GM12878 (cell line): Measurements from ENCODE around the gene ACP3. TPM values are rescaled to one million over a fixed set of nuclear protein-coding genes. Genes with fewer than 3 reads are reported as not detected.

Source experiments
- ATAC-seq: fragments of 200-7000 bp; cut with Tn5 transposase; 3 replicates; pipeline ENCODE4 v1.9.1; 2020; ENCODE audit warnings: mild to moderate bottlenecking, moderate library complexity
- BruUV-seq: library from RNA; stranded (reverse); fragments of 400-500 nt; replicated peaks from 2 replicates; lab custom pipeline; 2021; lab: Mats Ljungman, UMichigan
- CTCF ChIA-PET: fragments of 300-600 bp; sonication (Branson Sonifier 250); formaldehyde crosslinking; extraction: SDS; loops from one replicate; lab custom pipeline; 2021; ENCODE audit warnings: inconsistent platforms; lab: Yijun Ruan, JAX
- POLR2A ChIA-PET: fragments of 350-600 bp; formaldehyde crosslinking; extraction: SDS; loops from one replicate; lab custom pipeline; 2021; ENCODE audit warnings: inconsistent platforms; lab: Charles Lee
- RAD21 ChIA-PET: fragments of 300-600 bp; sonication (Branson Sonifier 250); formaldehyde crosslinking; loops from one replicate; lab custom pipeline; 2023; ENCODE audit warnings: antibody characterized with exemption; ENCODE audit not compliant: unreplicated experiment; lab: Charles Lee
- SMC1A ChIA-PET: fragments of 300-600 bp; sonication (Branson Sonifier 250); formaldehyde crosslinking; loops from one replicate; lab custom pipeline; 2023; ENCODE audit not compliant: unreplicated experiment, uncharacterized antibody; lab: Charles Lee
- DNase-seq: peaks from one replicate; pipeline ENCODE4 v3.0.0-alpha.2; 2011; ENCODE audit warnings: low read depth, low spot score
- FAIRE-seq: peaks from 3 replicates; lab custom pipeline; 2011; peaks lifted over from hg19 to GRCh38; lab: Jason Lieb, UNC
- H2AFZ ChIP-seq: 2 replicates; pipeline ENCODE4 v1.6.0; 2011; ENCODE audit warnings: low read depth, low read length, control low read depth; ENCODE audit not compliant: control insufficient read depth
- H3K27ac ChIP-seq: 2 replicates; pipeline ENCODE4 v1.5.1; 2011; ENCODE audit warnings: control low read depth; ENCODE audit not compliant: control insufficient read depth, insufficient read depth
- H3K27me3 ChIP-seq, 2 experiments: replicated peaks in 1 of 2; 2 replicates each; pipeline versions ENCODE4 v1.6.0 to v1.6.1; 2011; ENCODE audit warnings: low read length in 1 of 2; ENCODE audit not compliant: control insufficient read depth in 2 of 2, insufficient read depth in 2 of 2
- H3K36me3 ChIP-seq, 2 experiments: 2 replicates each; pipeline ENCODE4 v1.5.1; 2011; ENCODE audit warnings: low read length in 1 of 2; ENCODE audit not compliant: control insufficient read depth in 2 of 2, insufficient read depth in 2 of 2
- H3K4me1 ChIP-seq: 2 replicates; pipeline ENCODE4 v1.6.1; 2011; ENCODE audit warnings: mild to moderate bottlenecking, low read length, moderate library complexity, mixed read lengths; ENCODE audit not compliant: control insufficient read depth, insufficient read depth
- H3K4me2 ChIP-seq: 2 replicates; pipeline ENCODE4 v1.6.0; 2011; ENCODE audit warnings: control low read depth; ENCODE audit not compliant: control insufficient read depth, insufficient read depth
- H3K4me3 ChIP-seq: fragments of 200-600 bp; sonication (generic); 2 replicates; pipeline ENCODE4 v1.5.1; 2016
- H3K79me2 ChIP-seq: 2 replicates; pipeline ENCODE4 v1.6.0; 2011; ENCODE audit warnings: low read length; ENCODE audit not compliant: control insufficient read depth, insufficient read depth
- H3K9ac ChIP-seq: 2 replicates; pipeline ENCODE4 v1.8.0; 2011; ENCODE audit warnings: low read length, control low read depth, mixed read lengths; ENCODE audit not compliant: control insufficient read depth, insufficient read depth
- H3K9me3 ChIP-seq: replicated peaks from 3 replicates; pipeline ENCODE4 v1.5.1; 2011; ENCODE audit warnings: mild to moderate bottlenecking, low read length; ENCODE audit not compliant: control insufficient read depth, insufficient read depth
- H4K20me1 ChIP-seq: 2 replicates; pipeline ENCODE4 v1.6.0; 2011; ENCODE audit not compliant: control insufficient read depth, insufficient read depth
- CBX5 ChIP-seq: sonication (generic); IDR thresholded peaks from 2 replicates; pipeline ENCODE4 v1.6.1; 2016; ENCODE audit warnings: low read depth, moderate library complexity, mild to moderate bottlenecking, inconsistent platforms
- EP300 ChIP-seq, 2 experiments: fragments of 150-350 bp in 1 of 2; IDR thresholded peaks; 2 replicates each; pipeline ENCODE4 v1.6.1; 2011 to 2012; ENCODE audit warnings: low read depth in 2 of 2, low read length in 2 of 2, borderline replicate concordance in 1 of 2, improper control_type of control experiment in 1 of 2, inconsistent platforms in 1 of 2; ENCODE audit not compliant: control insufficient read depth in 1 of 2
- ETV6 ChIP-seq, 2 experiments: fragments of 450-650 bp in 1 of 2; IDR thresholded peaks in 1 of 2; conservative IDR thresholded peaks in 1 of 2; 2 replicates each; pipeline ENCODE4 v1.6.1; 2014; ENCODE audit warnings: antibody characterized with exemption in 1 of 2, borderline replicate concordance in 1 of 2, low read depth in 1 of 2, mild to moderate bottlenecking in 1 of 2, moderate library complexity in 1 of 2
- IRF4 ChIP-seq: IDR thresholded peaks from 2 replicates; pipeline ENCODE4 v1.6.1; 2011; ENCODE audit warnings: low read depth, low read length
- KDM1A ChIP-seq: fragments of 200-600 bp; sonication (generic); IDR thresholded peaks from 2 replicates; pipeline ENCODE4 v1.6.1; 2016; ENCODE audit warnings: borderline replicate concordance
- NFYA ChIP-seq: IDR thresholded peaks from 2 replicates; pipeline ENCODE4 v1.6.1; 2011; ENCODE audit warnings: low read depth, mild to moderate bottlenecking, low read length, improper control_type of control experiment, borderline replicate concordance
- SIX5 ChIP-seq: IDR thresholded peaks from 2 replicates; pipeline ENCODE4 v1.6.1; 2011; ENCODE audit warnings: mild to moderate bottlenecking, low read depth, low read length, moderate library complexity; ENCODE audit not compliant: severe bottlenecking
- TCF12 ChIP-seq: IDR thresholded peaks from 2 replicates; pipeline ENCODE4 v1.6.1; 2011; ENCODE audit warnings: low read depth, mild to moderate bottlenecking, low read length
- WGBS: methylation state at CpG from one replicate; pipeline ENCODE4 v1.1.6; 2016; ENCODE audit warnings: low lambda C conversion rate; ENCODE audit not compliant: insufficient replicate concordance, insufficient coverage; ENCODE audit errors: missing lambda C conversion rate; 5-methylcytosine and 5-hydroxymethylcytosine counted together
- in situ Hi-C: fragments of 300-500 bp; cut with MboI; formaldehyde crosslinking; loops from 9 replicates; pipeline ENCODE4 v1.14.3; 2018; ENCODE audit warnings: mixed read lengths
- intact Hi-C: fragments of 100-400 bp; cut with micrococcal nuclease; formaldehyde crosslinking; loops from one replicate; pipeline ENCODE4 v1.14.2; 2022; ENCODE audit not compliant: unreplicated experiment
- polyA plus RNA-seq, 11 experiments: library from polyadenylated mRNA; depleted of rRNA in 4 of 11; unstranded in 6 of 11; stranded (reverse) in 5 of 11; fragments of >200 nt; fragmentation: Nextera tagmentation in 4 of 11; fragmentation: Illumina TruSeq in 1 of 11; extraction: Ambion mirVana in 4 of 11; extraction: Trizol in 1 of 11; gene quantifications; 1 replicate in 1 of 11; 2 replicates in 10 of 11; pipeline versions ENCODE4 v1.2.1 to v1.2.3, GENCODE V29; 2011 to 2016; ENCODE audit warnings: inconsistent platforms in 2 of 11, missing spikeins in 2 of 11, low read depth in 1 of 11
- total RNA-seq, 4 experiments: library from RNA; depleted of rRNA in 3 of 4; stranded (reverse); fragments of >200 nt in 3 of 4; fragmentation: Illumina TruSeq in 1 of 4; extraction: Trizol in 1 of 4; gene quantifications; 2 replicates each; pipeline versions ENCODE4 v1.2.1 to v1.2.3, GENCODE V29; 2013 to 2021
- TF ChIP-seq, protein P1 (sequence below), 3 experiments: IDR thresholded peaks in 2 of 3; conservative IDR thresholded peaks in 1 of 3; 2 replicates each; pipeline ENCODE4 v1.5.1; 2011; ENCODE audit warnings: low read depth in 3 of 3, low read length in 3 of 3, mild to moderate bottlenecking in 3 of 3, control low read depth in 2 of 3, moderate library complexity in 2 of 3, inconsistent platforms in 1 of 3, mixed read lengths in 1 of 3; ENCODE audit not compliant: control insufficient read depth in 2 of 3, insufficient read depth in 1 of 3; ENCODE audit errors: extremely low read depth in 1 of 3

ACP3 gene
- total and polyA plus RNA-seq, 10 of the 15 experiments (the other 5 are each of a cell fraction or from before 2014, with no cell fraction given), result 0.05 to 0.41 TPM; not detected in 8

DNA sequence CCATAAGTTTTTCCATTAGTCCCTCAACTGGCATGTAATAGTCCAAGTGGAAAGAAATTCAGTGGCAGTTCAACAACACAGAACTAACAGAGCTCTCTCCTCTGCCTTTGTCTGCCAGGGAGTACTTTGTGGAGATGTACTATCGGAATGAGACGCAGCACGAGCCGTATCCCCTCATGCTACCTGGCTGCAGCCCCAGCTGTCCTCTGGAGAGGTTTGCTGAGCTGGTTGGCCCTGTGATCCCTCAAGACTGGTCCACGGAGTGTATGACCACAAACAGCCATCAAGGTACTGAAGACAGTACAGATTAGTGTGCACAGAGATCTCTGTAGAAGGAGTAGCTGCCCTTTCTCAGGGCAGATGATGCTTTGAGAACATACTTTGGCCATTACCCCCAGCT is 39.4 kb downstream of the ACP3 start:
- Histone ChIP-seq H4K20me1 (no peaks in the 10 kb centered on the region), H3K79me2 (no peaks in the 10 kb centered on the region), H3K36me3 (no peaks in the 10 kb centered on the region), H3K27me3 (no peaks in the 10 kb centered on the region), H2AFZ (no peak overlapping the region), H3K9me3 (no peaks in the 10 kb centered on the region), H3K4me2 (no peak overlapping the region), H3K27ac (no peak overlapping the region), H3K4me3 (no peak overlapping the region), H3K4me1 (no peaks in the 10 kb centered on the region), H3K9ac (no peak overlapping the region)
- ChIA-PET CTCF (interaction anchor here (1.7 to 15.7 kb wide), 3 partner anchors 14 to 286 kb away, joined by 4 to 195 read pairs (median 4); no protein-coding TSS in a partner anchor), POLR2A (interaction anchor here (1.2 kb wide), 1 partner anchor 60 kb away, joined by 5 read pairs; no protein-coding TSS in a partner anchor), RAD21 (interaction anchor here (1.9 kb wide), 1 partner anchor 42 kb away, joined by 5 read pairs; no protein-coding TSS in a partner anchor), SMC1A (interaction anchor here (0.5 to 0.8 kb wide), 3 partner anchors 41 to 342 kb away, joined by 3 to 4 read pairs (median 4); no protein-coding TSS in a partner anchor)
- FAIRE-seq, result no peak
- ATAC-seq, result no peak
- BruUV-seq, result no TSS peak
- WGBS, result 47% methylated on average over 5 of the region's 5 CpGs
- intact Hi-C loops, result loop anchor here (10.0 kb wide), 1 partner anchor 138 kb away; no protein-coding TSS in a partner anchor
- in situ Hi-C loops, result loop anchor here (5.0 kb wide), 1 partner anchor 291 kb away; no protein-coding TSS in a partner anchor
- no peak for DNase-seq
- TF ChIP-seq NFYA (no peak), ETV6 (conservative IDR thresholded peaks at IDR 0.05 in 1 of 2, IDR thresholded peaks at IDR 0.05 in 1 of 2; ENCODE audit: borderline replicate concordance in 1 of 2, low read depth in 1 of 2) (no peak), KDM1A (no peak), EP300 (IDR thresholded peaks at IDR 0.05; ENCODE audit: borderline replicate concordance in 1 of 2, control insufficient read depth in 1 of 2, low read depth in 2 of 2, low read length in 2 of 2) (no peak), CBX5 (no peak), TCF12 (no peak), SIX5 (no peak), IRF4 (no peak)
- TF ChIP-seq, protein P1, sequence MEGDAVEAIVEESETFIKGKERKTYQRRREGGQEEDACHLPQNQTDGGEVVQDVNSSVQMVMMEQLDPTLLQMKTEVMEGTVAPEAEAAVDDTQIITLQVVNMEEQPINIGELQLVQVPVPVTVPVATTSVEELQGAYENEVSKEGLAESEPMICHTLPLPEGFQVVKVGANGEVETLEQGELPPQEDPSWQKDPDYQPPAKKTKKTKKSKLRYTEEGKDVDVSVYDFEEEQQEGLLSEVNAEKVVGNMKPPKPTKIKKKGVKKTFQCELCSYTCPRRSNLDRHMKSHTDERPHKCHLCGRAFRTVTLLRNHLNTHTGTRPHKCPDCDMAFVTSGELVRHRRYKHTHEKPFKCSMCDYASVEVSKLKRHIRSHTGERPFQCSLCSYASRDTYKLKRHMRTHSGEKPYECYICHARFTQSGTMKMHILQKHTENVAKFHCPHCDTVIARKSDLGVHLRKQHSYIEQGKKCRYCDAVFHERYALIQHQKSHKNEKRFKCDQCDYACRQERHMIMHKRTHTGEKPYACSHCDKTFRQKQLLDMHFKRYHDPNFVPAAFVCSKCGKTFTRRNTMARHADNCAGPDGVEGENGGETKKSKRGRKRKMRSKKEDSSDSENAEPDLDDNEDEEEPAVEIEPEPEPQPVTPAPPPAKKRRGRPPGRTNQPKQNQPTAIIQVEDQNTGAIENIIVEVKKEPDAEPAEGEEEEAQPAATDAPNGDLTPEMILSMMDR (IDR thresholded peaks at IDR 0.05 in 2 of 3, conservative IDR thresholded peaks at IDR 0.05 in 1 of 3; ENCODE audit: control insufficient read depth in 2 of 3, extremely low read depth in 1 of 3, insufficient read depth in 1 of 3, low read depth in 3 of 3, low read length in 3 of 3), result no peak
